IMR-90 (cell line): ENCODE data around the gene ITGA3. TPM values are rescaled to one million over a fixed set of nuclear protein-coding genes. Genes with fewer than 3 reads are reported as not detected.

Experiments
- ATAC-seq: fragments of 200-7000 bp; cut with Tn5 transposase; 2 replicates; pipeline ENCODE4 v1.9.1; 2020; ENCODE audit warnings: low read depth, mild to moderate bottlenecking, moderate library complexity
- BruUV-seq: library from RNA; stranded (reverse); fragments of 400-500 nt; replicated peaks from 2 replicates; lab custom pipeline; 2021; lab: Mats Ljungman, UMichigan
- CTCF ChIA-PET: fragments of 300-600 bp; formaldehyde crosslinking; extraction: SDS; loops from one replicate; lab custom pipeline; 2021; ENCODE audit warnings: antibody characterized with exemption; lab: Yijun Ruan, JAX
- POLR2A ChIA-PET: fragments of 300-600 bp; sonication (Branson Sonifier 250); formaldehyde crosslinking; loops from one replicate; lab custom pipeline; 2022; ENCODE audit warnings: antibody characterized with exemption; ENCODE audit not compliant: unreplicated experiment; lab: Charles Lee
- DNase-seq: peaks from one replicate; pipeline ENCODE4 v3.0.0; 2013
- H2AFZ ChIP-seq: replicated peaks from 2 replicates; pipeline ENCODE3; 2013; ENCODE audit warnings: low read length, mild to moderate bottlenecking; ENCODE audit not compliant: poor library complexity
- H2AK5ac ChIP-seq: 2 replicates; pipeline ENCODE4 v1.6.1; 2013; ENCODE audit warnings: low read depth, low read length, inconsistent platforms
- H2AK9ac ChIP-seq: replicated peaks from 2 replicates; pipeline ENCODE3; 2013; ENCODE audit warnings: mild to moderate bottlenecking, low read depth, low read length, moderate library complexity; ENCODE audit not compliant: poor library complexity
- H2BK120ac ChIP-seq: 2 replicates; pipeline ENCODE4 v1.6.1; 2013; ENCODE audit warnings: low read depth, low read length, inconsistent platforms
- H2BK15ac ChIP-seq: 3 replicates; pipeline ENCODE4 v1.6.1; 2013; ENCODE audit warnings: low read depth, low read length, inconsistent platforms
- H2BK20ac ChIP-seq: 2 replicates; pipeline ENCODE4 v1.6.1; 2013; ENCODE audit warnings: low read depth, mild to moderate bottlenecking, inconsistent platforms, low read length, moderate library complexity
- H2BK5ac ChIP-seq: 2 replicates; pipeline ENCODE4 v1.6.1; 2013; ENCODE audit warnings: mild to moderate bottlenecking, low read depth, low read length, inconsistent platforms; ENCODE audit not compliant: poor library complexity, severe bottlenecking
- H3K14ac ChIP-seq: replicated peaks from 2 replicates; pipeline ENCODE4 v1.6.1; 2013; ENCODE audit warnings: low read depth, low read length, inconsistent platforms
- H3K18ac ChIP-seq: 2 replicates; pipeline ENCODE4 v1.6.1; 2013; ENCODE audit warnings: low read depth, low read length, control low read depth
- H3K23ac ChIP-seq: 2 replicates; pipeline ENCODE4 v1.6.1; 2013; ENCODE audit warnings: low read depth, low read length, inconsistent platforms
- H3K27ac ChIP-seq: 2 replicates; pipeline ENCODE4 v1.5.1; 2013; ENCODE audit warnings: mild to moderate bottlenecking, control low read depth, low read length; ENCODE audit not compliant: insufficient read depth
- H3K27me3 ChIP-seq: 2 replicates; pipeline ENCODE4 v1.6.1; 2013; ENCODE audit warnings: low read length; ENCODE audit not compliant: control insufficient read depth, insufficient read depth
- H3K36me3 ChIP-seq: 2 replicates; pipeline ENCODE4 v1.6.1; 2013; ENCODE audit warnings: low read length, mixed read lengths; ENCODE audit not compliant: control insufficient read depth, insufficient read depth
- H3K4ac ChIP-seq: 2 replicates; pipeline ENCODE4 v1.6.1; 2013; ENCODE audit warnings: low read depth, low read length, inconsistent platforms
- H3K4me1 ChIP-seq: 2 replicates; pipeline ENCODE4 v1.6.1; 2013; ENCODE audit warnings: low read length, mixed read lengths; ENCODE audit not compliant: control insufficient read depth, insufficient read depth
- H3K4me2 ChIP-seq: 2 replicates; pipeline ENCODE4 v1.6.1; 2013; ENCODE audit warnings: low read depth, mild to moderate bottlenecking, control low read depth, low read length, moderate library complexity
- H3K4me3 ChIP-seq: 2 replicates; pipeline ENCODE4 v1.5.1; 2013; ENCODE audit warnings: low read depth, mild to moderate bottlenecking, control low read depth, low read length, moderate library complexity; ENCODE audit not compliant: insufficient read depth
- H3K56ac ChIP-seq: 2 replicates; pipeline ENCODE4 v1.6.1; 2013; ENCODE audit warnings: low read length, inconsistent platforms; ENCODE audit not compliant: insufficient read depth; ENCODE audit errors: extremely low read depth
- H3K79me1 ChIP-seq, 2 experiments: 2 replicates each; pipeline ENCODE4 v1.6.1; 2013; ENCODE audit warnings: low read length in 2 of 2, inconsistent platforms in 1 of 2, low read depth in 1 of 2
- H3K9ac ChIP-seq: 2 replicates; pipeline ENCODE4 v1.6.1; 2013; ENCODE audit warnings: low read depth, low read length, control low read depth
- H3K9me1 ChIP-seq: 2 replicates; pipeline ENCODE4 v1.6.1; 2013; ENCODE audit warnings: low read length, inconsistent platforms; ENCODE audit not compliant: insufficient read depth
- H3K9me3 ChIP-seq: 2 replicates; pipeline ENCODE4 v1.6.1; 2013; ENCODE audit warnings: low read length; ENCODE audit not compliant: control insufficient read depth, insufficient read depth
- H4K20me1 ChIP-seq: 2 replicates; pipeline ENCODE4 v1.6.1; 2013; ENCODE audit warnings: low read length, inconsistent platforms; ENCODE audit not compliant: insufficient read depth
- H4K5ac ChIP-seq: 2 replicates; pipeline ENCODE4 v1.6.1; 2013; ENCODE audit warnings: mild to moderate bottlenecking, low read depth, low read length, control low read depth
- H4K8ac ChIP-seq, 2 experiments: 2 replicates each; pipeline ENCODE4 v1.6.1; 2013; ENCODE audit warnings: low read depth in 2 of 2, low read length in 2 of 2, control low read depth in 1 of 2, inconsistent platforms in 1 of 2
- H4K91ac ChIP-seq: 2 replicates; pipeline ENCODE4 v1.6.1; 2013; ENCODE audit warnings: low read depth, low read length, inconsistent platforms; ENCODE audit not compliant: insufficient read depth
- BHLHE40 ChIP-seq: fragments of 150-350 bp; IDR thresholded peaks from 2 replicates; pipeline ENCODE4 v1.6.1; 2016; ENCODE audit warnings: mild to moderate bottlenecking, low read depth, low read length
- CEBPB ChIP-seq: IDR thresholded peaks from 2 replicates; pipeline ENCODE4 v1.6.1; 2012; ENCODE audit warnings: low read depth, low read length, improper control_type of control experiment
- CHD1 ChIP-seq: IDR thresholded peaks from 2 replicates; pipeline ENCODE4 v1.6.1; 2012; ENCODE audit warnings: low read depth, low read length, improper control_type of control experiment
- CTCF ChIP-seq: conservative IDR thresholded peaks from 2 replicates; pipeline ENCODE4 v1.5.1; 2012; ENCODE audit warnings: mild to moderate bottlenecking, low read depth, low read length, improper control_type of control experiment
- ELK1 ChIP-seq: fragments of 150-350 bp; IDR thresholded peaks from 2 replicates; pipeline ENCODE4 v1.6.1; 2016; ENCODE audit warnings: low read depth, mild to moderate bottlenecking, low read length, moderate library complexity, borderline replicate concordance
- FOS ChIP-seq: fragments of 150-350 bp; IDR thresholded peaks from 2 replicates; pipeline ENCODE4 v1.6.1; 2016; ENCODE audit warnings: low read depth, low read length
- MAFK ChIP-seq: IDR thresholded peaks from 2 replicates; pipeline ENCODE4 v1.6.1; 2012; ENCODE audit warnings: low read depth, low read length, improper control_type of control experiment
- MAZ ChIP-seq: IDR thresholded peaks from 2 replicates; pipeline ENCODE4 v1.6.1; 2012; ENCODE audit warnings: low read depth, mild to moderate bottlenecking, low read length, improper control_type of control experiment, moderate library complexity, borderline replicate concordance
- MXI1 ChIP-seq: IDR thresholded peaks from 2 replicates; pipeline ENCODE4 v1.6.1; 2012; ENCODE audit warnings: low read depth, mild to moderate bottlenecking, low read length, moderate library complexity, borderline replicate concordance
- NFE2L2 ChIP-seq: fragments of 150-350 bp; IDR thresholded peaks from 2 replicates; pipeline ENCODE4 v1.6.1; 2016; ENCODE audit warnings: low read depth, mild to moderate bottlenecking, low read length
- POLR2A ChIP-seq: IDR thresholded peaks from 2 replicates; pipeline ENCODE4 v1.6.1; 2012; ENCODE audit warnings: mild to moderate bottlenecking, low read depth, low read length
- RAD21 ChIP-seq: IDR thresholded peaks from 2 replicates; pipeline ENCODE4 v1.6.1; 2012; ENCODE audit warnings: low read length, improper control_type of control experiment
- RCOR1 ChIP-seq: IDR thresholded peaks from 2 replicates; pipeline ENCODE4 v1.6.1; 2012; ENCODE audit warnings: mild to moderate bottlenecking, low read length, improper control_type of control experiment; ENCODE audit not compliant: insufficient replicate concordance
- RFX5 ChIP-seq: IDR thresholded peaks from 2 replicates; pipeline ENCODE4 v1.8.0; 2012; ENCODE audit warnings: low read depth, mild to moderate bottlenecking, low read length, moderate library complexity
- SMC3 ChIP-seq: fragments of 150-350 bp; IDR thresholded peaks from 2 replicates; pipeline ENCODE4 v1.6.1; 2016; ENCODE audit warnings: low read depth, mild to moderate bottlenecking, antibody characterized with exemption, low read length, moderate library complexity
- USF2 ChIP-seq: fragments of 150-350 bp; IDR thresholded peaks from 2 replicates; pipeline ENCODE4 v1.6.1; 2017; ENCODE audit warnings: mild to moderate bottlenecking, antibody characterized with exemption, low read length, low read depth
- WGBS, 2 experiments: methylation state at CpG; one replicate each; pipeline versions ENCODE4 v1.1.5 to v1.1.7; 2013; ENCODE audit warnings: missing lambda C conversion rate in 2 of 2; ENCODE audit not compliant: insufficient read length in 1 of 2; ENCODE audit errors: extremely low coverage in 2 of 2; 5-methylcytosine and 5-hydroxymethylcytosine counted together
- dilution Hi-C: fragments of 300-500 bp; cut with HindIII; formaldehyde crosslinking; loops from one replicate; pipeline ENCODE4 v1.14.3; 2018; ENCODE audit warnings: low sequenced_read_pairs; ENCODE audit not compliant: unreplicated experiment
- in situ Hi-C: fragments of 300-500 bp; cut with MboI; formaldehyde crosslinking; loops from 3 replicates; pipeline ENCODE4 v1.14.3; 2019; ENCODE audit warnings: low sequenced_read_pairs, inconsistent platforms, mixed read lengths
- intact Hi-C: fragments of 100-400 bp; cut with micrococcal nuclease; formaldehyde crosslinking; loops from 2 replicates; pipeline ENCODE4 v1.10.0; 2022
- polyA plus RNA-seq, 3 experiments: library from polyadenylated mRNA; depleted of rRNA; stranded (reverse); fragments of >200 nt; gene quantifications; 2 replicates each; pipeline ENCODE4 v1.2.3, GENCODE V29; 2012; ENCODE audit warnings: low replicate concordance in 1 of 3
- total RNA-seq: library from RNA; depleted of rRNA; stranded (reverse); fragments of >200 nt; gene quantifications from 2 replicates; pipeline ENCODE4 v1.2.3, GENCODE V29; 2012

ITGA3 gene
- total and polyA plus RNA-seq, 2 of the 4 experiments (the other 2 are of a cell fraction), result 78.0 to 202 TPM

- Histone ChIP-seq H2BK15ac (no peak overlapping the region), H3K79me1 (peaks cover 6 to 16% of the 10 kb centered on the region in 2 experiments; a peak in 3 of 4 replicates), H4K91ac (no peak overlapping the region), H3K4ac (no peak overlapping the region), H4K20me1 (peaks cover 7% of the 10 kb centered on the region), H4K8ac (no peak overlapping the region), H4K5ac (no peak overlapping the region), H3K9me1 (0 out of 2 replicates have a peak, but pooled peaks cover 6% of the 10 kb centered on the region), H3K4me2 (no peak overlapping the region), H3K18ac (no peak overlapping the region), H3K23ac (no peak overlapping the region), H2AK5ac (no peak overlapping the region; the same call in 1 of the 2 replicates), H3K4me1 (peaks cover 23% of the 10 kb centered on the region), H2BK20ac (no peak overlapping the region), H3K9me3 (no peaks in the 10 kb centered on the region), H3K4me3 (no peak overlapping the region), H3K27ac (no peak overlapping the region), H2BK5ac (no peak overlapping the region), H3K9ac (no peak overlapping the region), H2BK120ac (no peak overlapping the region), H3K14ac (no peak overlapping the region), H3K27me3 (no peaks in the 10 kb centered on the region), H3K36me3 (peaks cover 13% of the 10 kb centered on the region), H2AK9ac (no peak overlapping the region), H3K56ac (no peak overlapping the region), H2AFZ (no peak overlapping the region)
- dilution Hi-C loops, result no loop called here
- intact Hi-C loops, result no loop called here
- in situ Hi-C loops, result no loop called here
- BruUV-seq, result no TSS peak
- TF ChIP-seq CHD1 (no peak), RAD21 (no peak), RCOR1 (no peak), FOS (no peak), RFX5 (no peak), MXI1 (no peak), NFE2L2 (no peak), MAFK (no peak), POLR2A (no peak), MAZ (no peak), USF2 (no peak), BHLHE40 (no peak), CTCF (no peak), ELK1 (no peak), SMC3 (no peak), CEBPB (no peak)
- POLR2A ChIA-PET, result no interaction called here
- no peak for DNase-seq
- ATAC-seq, result no peak
- CTCF ChIA-PET, result no interaction called here
- WGBS, 2 experiments, result no CpG with 5 or more reads among the region's 5 CpGs
These were observed 43.1 kb downstream of the ITGA3 start for GRCh38 chr17:50099003-50099402.
